Stimulated activated CD4-positive, alpha-beta T cell treated with anti-CD3 and anti-CD28 coated beads, TNF-alpha, amount 100 ng/mL, for 4 hours (primary cell): Measurements from ENCODE around the gene KLF13.
A peak's percentile ranks its signal among the peaks of the same experiment; 100 is the strongest.

Source experiments
- DNase-seq, 3 experiments: peaks; one replicate each; pipeline ENCODE4 v3.0.0-alpha.2; 2020; ENCODE audit warnings: low read depth in 3 of 3

Gene KLF13

GRCh38 chr15:31381801-31382712 is 55.4 kb downstream of the KLF13 start:
- no peak for DNase-seq

DNA sequence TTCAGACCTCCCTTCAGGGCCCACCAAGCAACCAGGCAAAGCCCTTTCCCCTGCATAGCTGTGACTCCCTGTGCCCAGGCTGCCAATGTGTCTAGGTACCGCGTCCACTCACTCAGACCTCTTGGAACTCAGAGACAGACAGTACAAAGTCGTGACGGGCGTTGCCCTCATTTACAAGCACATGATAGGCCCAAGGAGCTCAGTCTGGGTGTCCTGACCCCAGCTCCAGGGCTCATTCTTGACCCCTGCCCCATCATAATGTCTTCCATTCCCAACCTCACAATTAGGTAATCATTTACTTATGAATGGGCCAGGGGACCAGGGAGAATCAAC is 56.0 kb downstream of the KLF13 start:
- no peak for DNase-seq

DNA sequence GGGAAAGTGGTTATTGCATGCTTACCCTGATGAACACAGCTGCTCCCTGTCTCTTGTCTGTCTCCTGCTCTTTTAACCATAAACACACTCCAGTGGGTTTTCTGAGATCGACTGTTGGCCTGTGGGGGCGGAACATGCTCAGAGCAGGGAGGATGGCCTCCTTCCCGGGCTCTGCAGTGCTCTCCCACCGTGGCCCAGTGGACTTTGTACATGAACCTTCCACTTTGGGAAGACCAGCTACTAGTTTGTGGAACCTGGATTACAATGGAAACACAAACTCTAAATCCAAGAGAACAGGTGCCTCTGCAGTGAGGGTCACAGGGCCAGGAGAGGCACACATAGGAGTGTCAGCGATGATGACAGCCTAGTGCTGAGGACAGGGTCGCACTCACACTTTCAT is 56.5 kb downstream of the KLF13 start:
- DNase-seq, result no peak

- no peak for DNase-seq
Observed at GRCh38 chr15:31384568-31384967, 57.9 kb downstream of the KLF13 start.

- DNase-seq, result no peak
Observed at GRCh38 chr15:31385736-31386135, 59.1 kb downstream of the KLF13 start.

GRCh38 chr15:31387092-31387478 is 60.5 kb downstream of the KLF13 start:
- DNase-seq, result no peak

DNA sequence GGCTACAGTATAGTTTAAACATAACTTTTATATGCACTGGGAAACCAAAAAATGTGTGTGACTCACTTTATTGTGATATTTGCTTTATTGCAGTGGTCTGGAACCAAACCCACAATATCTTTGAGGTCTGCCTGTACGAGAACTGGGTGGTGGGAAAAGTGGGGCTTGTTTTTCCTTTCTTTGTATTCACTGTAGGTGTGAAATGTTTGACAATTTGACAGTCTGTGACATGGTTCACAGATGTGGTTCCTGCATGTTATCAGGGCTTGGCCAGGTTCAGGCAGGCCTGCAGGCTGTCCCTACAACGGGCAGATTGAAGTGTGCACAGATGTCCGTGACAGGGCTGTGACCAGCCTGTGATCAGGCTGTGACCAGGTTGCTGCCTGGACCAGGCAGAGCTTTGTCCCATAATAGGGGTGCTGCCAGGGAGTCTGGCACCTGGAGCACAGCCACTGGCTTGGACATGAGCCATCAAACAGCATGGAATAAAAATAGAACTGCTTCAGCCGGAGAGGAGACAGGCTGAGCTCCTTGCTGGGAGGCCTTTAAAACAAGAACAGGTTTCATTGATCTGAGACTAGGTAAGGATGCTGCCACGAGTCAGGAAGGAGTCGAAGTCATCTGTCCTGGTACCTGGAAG is 61.0 kb downstream of the KLF13 start:
- no peak for DNase-seq

GRCh38 chr15:31389576-31389975 is 62.9 kb downstream of the KLF13 start:
- DNase-seq, result no peak

DNA sequence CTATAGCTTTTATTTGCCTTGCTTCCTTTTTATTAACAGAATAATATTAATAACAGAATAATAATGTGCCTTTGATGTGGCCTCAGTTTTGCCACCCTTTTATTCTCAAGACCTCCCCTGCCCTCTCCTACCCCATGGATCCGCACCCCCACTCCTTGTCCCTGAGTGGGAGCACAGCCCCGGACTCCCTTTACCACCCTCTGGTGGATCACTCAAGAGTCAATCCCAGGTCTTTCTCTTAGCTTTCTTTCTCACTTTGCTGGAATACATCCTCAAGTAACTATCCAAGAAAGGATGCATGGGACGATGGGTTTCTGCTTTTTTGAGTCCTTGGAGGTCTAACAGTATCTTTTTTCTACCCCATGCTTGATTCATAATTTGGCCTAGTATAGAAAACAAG is 63.4 kb downstream of the KLF13 start:
- no peak for DNase-seq

DNA sequence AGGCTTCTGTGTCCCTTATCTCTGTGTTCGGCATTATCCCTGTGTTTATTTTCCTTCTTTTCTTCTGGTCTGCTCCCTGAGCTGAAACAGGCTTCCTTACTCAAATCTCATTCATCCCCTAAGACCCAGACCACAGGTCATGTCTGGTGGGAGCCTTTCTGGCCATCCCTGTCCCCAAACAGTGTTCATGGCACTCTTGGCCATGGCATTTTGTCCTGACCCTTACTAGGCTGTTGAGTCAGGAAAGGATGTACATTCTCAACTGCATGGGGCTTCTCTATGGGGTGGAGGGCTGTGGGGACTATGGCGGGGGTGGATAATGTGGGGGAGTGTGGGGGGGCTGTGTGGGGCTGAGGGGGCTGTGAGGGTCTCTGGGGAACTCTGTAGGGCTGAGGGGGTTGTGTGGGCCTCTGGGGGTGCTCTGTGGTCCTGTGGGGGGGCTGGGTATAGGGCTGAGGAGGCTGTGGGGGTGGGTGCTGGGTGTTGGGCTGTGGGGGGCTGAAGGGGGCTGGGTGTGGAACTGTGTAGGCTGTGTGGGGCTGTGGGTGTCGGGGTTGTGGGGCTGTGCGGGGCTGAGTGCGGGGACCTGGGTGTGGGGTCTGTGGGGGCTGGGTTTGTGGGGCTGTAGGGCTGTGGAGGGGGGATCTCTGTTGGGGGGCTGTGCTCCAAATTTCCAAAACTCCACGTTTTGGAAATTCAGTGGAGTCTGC is 64.3 kb downstream of the KLF13 start:
- DNase-seq, result no peak

DNA sequence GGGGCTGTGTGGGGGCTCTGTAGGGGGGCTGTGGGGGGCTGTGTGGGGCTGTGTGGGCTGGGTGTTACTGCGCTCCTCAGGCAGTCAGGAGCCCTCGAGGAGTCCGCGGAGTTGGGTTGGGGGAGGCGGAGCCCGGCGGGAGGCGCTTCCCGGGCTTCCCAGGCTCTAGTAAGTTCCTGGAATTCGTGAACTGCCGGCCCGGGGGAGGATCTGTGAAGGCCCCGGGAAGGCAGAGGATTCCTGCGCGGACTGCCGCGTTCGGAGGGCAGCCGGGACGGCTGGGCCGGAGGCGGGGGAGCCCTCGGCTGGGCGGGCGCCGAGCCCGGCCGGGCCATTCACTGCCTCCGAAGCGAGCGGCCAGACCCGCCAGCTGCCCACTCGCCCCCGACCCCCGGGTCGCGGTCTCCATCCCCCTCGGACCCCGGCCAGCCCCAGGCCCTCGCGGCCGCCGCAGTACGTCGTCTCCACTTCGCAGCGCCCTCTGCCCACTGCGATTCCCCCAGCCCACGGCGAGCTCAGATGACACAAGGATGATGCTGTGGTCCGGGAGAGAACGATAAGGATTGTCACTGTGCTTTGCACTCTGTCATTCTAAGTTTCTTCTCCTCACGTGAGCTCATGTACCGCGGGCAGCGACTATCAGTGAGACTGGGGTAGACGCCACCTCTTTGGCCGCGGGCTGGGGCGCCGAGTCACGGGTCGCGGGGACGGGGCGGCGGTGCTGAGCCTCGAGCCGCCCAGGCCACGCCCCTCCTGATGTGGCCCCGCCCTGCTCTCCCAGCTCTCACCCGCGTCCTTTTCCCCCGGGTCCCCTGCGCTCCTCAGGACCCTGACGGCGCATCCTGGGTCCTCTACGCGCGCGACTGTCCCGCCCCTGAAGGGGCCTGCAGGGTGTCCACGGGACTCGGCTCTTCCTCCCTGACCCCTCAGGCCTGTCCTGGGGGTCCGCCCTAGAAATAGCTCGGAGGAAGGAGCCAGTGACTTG is 65.3 kb downstream of the KLF13 start:
- peak; percentile 66 to 72 (median 67) for DNase-seq

GRCh38 chr15:31392761-31393401 is 66.2 kb downstream of the KLF13 start:
- DNase-seq, result no peak

DNA sequence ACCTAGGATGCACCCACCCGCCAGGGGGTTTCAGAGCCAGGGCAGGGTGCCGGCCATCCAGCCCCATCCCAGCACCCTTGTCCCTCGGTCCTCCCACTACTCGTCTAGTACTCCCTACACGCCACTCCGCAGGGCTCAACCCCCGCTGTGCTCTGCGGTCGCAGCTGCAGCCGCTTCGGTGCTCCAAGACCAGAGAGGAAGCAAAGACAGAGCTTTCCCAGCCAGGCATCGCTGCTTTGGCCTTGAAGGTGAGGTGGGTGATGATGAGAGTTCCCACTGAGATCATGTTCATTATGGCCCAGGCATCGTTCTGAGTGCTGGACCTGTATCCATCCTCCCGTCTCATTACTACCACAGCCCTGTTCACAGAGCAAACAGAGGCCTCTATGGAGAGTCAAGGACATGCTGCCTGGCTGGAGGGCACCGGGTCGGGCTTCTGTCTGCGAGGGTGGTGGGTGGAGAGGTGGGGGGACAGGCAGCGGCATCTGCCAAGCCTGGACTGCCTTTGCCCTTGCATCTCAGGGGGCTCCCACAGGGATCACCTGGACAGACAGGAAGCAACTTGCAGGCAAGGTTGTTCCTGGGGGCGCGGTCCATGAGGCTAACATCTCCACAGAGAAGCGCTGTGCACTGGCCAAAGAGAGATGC is 66.9 kb downstream of the KLF13 start:
- no peak for DNase-seq

DNA sequence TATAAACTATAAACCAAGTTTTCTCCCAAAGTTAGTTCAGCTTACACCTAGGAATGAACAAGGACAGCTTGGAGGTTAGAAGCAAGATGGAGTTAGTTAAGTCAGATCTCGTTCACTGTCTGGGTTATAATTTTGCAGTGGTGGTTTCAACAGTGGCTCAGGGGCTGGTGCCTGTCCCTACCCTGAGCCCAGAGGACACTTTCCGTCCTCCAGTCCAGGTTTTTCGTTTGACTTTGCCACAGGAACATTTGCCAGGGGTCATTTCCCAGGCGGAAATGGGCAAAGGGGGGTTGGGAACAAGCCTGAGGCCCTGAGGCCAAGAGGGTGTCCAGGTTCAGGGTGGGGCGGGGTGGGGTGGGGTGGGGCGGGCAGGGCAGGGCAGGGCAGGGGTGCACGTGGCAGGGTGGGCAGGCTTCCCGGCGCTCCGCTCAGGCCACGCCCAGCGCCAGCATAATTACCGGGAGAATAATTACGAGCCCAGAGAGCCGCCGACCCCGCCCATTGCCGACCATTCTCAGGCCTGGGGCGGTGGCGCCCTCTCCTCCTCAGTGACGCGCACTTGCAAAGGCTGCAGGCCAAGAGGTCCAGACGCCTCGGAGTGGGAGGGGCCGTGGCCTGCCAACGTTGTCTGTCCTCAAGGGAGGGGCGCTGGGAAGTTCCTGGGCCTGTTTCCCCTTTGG is 70.4 kb downstream of the KLF13 start:
- no peak for DNase-seq

- DNase-seq, result no peak
Observed at GRCh38 chr15:31397851-31398661, 71.4 kb downstream of the KLF13 start.

GRCh38 chr15:31398677-31399301 is 72.2 kb downstream of the KLF13 start:
- no peak for DNase-seq

DNA sequence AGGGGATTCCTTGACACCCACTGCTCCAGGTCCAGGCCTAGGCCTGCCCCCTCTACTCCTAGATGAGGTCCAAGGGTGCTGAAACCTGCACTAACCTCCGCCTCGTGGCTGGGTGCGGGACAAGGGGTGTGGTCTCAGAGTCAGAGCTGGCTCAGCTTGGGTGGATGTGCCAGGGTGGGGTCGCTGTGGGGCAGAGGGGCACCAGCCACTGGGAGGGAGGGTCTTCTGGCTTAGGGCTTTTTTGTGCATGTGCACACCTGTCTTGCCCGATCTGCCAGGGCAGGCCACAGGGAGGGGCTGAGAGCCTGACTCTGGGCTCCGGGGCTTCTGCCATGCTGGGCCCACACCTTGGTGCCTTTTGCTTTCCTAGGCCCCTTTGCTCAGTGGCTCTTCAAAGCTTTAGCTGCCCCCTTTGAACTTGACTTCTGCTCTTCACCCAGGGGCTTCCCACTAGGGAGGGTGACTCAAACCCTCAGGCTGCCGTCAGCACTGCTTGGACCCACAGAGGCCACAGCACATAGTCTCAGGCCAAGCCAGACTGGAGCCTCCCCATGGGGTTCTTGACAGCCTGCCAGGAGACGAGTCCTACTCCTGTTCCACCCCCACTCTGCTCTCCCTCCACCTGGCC is 73.0 kb downstream of the KLF13 start:
- DNase-seq, result no peak
